Activated CD4-positive, alpha-beta T cell treated with anti-CD3 and anti-CD28 coated beads for 48 hours (primary cell): ENCODE measurements around the gene ARRDC1.
"Not testable (repeated sequence)": the region's sequence is repeated elsewhere in the genome, so short reads cannot be mapped to it uniquely, and the experiment has no call there.

ENCODE experiments used
- DNase-seq: peaks from one replicate; pipeline ENCODE4 v3.0.0-alpha.2; 2020

The ARRDC1 gene

GRCh38 chr9:137586854-137587253 lies 18.6 kb upstream of the ARRDC1 start:
- no peak for DNase-seq

GRCh38 chr9:137588311-137588710 lies 17.2 kb upstream of the ARRDC1 start:
- no peak for DNase-seq

- no peak for DNase-seq
Observed at GRCh38 chr9:137588891-137589290, 16.6 kb upstream of the ARRDC1 start.

- DNase-seq, result no peak
Observed at GRCh38 chr9:137589441-137590122, 15.9 kb upstream of the ARRDC1 start.

GRCh38 chr9:137590123-137590468 lies 15.4 kb upstream of the ARRDC1 start:
- DNase-seq, result no peak

- peak; percentile 92 for DNase-seq
Observed at GRCh38 chr9:137590469-137591383, 14.8 kb upstream of the ARRDC1 start, which contains the start of gene ZMYND19. Gene ZMYND19 (minus strand): TSS chr9:137590512. CDS start chr9:137590263, 249 bp downstream.

- DNase-seq, result no peak
Observed at GRCh38 chr9:137592767-137593166, 12.7 kb upstream of the ARRDC1 start.

GRCh38 chr9:137593176-137593575 lies 12.3 kb upstream of the ARRDC1 start:
- DNase-seq, result no peak

- not testable (repeated sequence) for DNase-seq
Observed at GRCh38 chr9:137596577-137596976, 8.9 kb upstream of the ARRDC1 start.

- no peak for DNase-seq
Observed at GRCh38 chr9:137598943-137599342, 6.5 kb upstream of the ARRDC1 start.

- no peak for DNase-seq
Observed at GRCh38 chr9:137602661-137603060, 2.8 kb upstream of the ARRDC1 start.

GRCh38 chr9:137603879-137604278 lies 1.6 kb upstream of the ARRDC1 start:
- no peak for DNase-seq

- no peak for DNase-seq
Observed at GRCh38 chr9:137604345-137605086, 970 bp upstream of the ARRDC1 start.

GRCh38 chr9:137606005-137606621 lies 627 bp downstream of the ARRDC1 start:
- DNase-seq, result no peak

- no peak for DNase-seq
Observed at GRCh38 chr9:137606734-137607138, 1.2 kb downstream of the ARRDC1 start.

GRCh38 chr9:137607141-137607857 lies 1.8 kb downstream of the ARRDC1 start:
- no peak for DNase-seq

- no peak for DNase-seq
Observed at GRCh38 chr9:137610944-137611343, 5.5 kb downstream of the ARRDC1 start.

- peak; percentile 56 for DNase-seq
Observed at GRCh38 chr9:137611623-137612609, 6.4 kb downstream of the ARRDC1 start.

GRCh38 chr9:137612741-137613142 lies 7.3 kb downstream of the ARRDC1 start:
- no peak for DNase-seq

- DNase-seq, result no peak
Observed at GRCh38 chr9:137613259-137613658, 7.8 kb downstream of the ARRDC1 start.
